ENCODE results near the gene BCL3.

- no peak for TF ChIP-seq CTCF (IDR thresholded peaks at IDR 0.05)
- TF ChIP-seq POLR2A (IDR thresholded peaks at IDR 0.05) = no peak
These were observed 45.0 kb upstream of the BCL3 start for GRCh38 chr19:44703336-44704078.
